NCI-H1105 (cell line): ENCODE data around the gene SPOCD1.
"Not testable (repeated sequence)": the region's sequence is repeated elsewhere in the genome, so short reads cannot be mapped to it uniquely, and the experiment has no call there.

Experiments
- DNase-seq: peaks from one replicate; lab custom pipeline; 2025; lab: John Stamatoyannopoulos, UW

The SPOCD1 gene

DNA sequence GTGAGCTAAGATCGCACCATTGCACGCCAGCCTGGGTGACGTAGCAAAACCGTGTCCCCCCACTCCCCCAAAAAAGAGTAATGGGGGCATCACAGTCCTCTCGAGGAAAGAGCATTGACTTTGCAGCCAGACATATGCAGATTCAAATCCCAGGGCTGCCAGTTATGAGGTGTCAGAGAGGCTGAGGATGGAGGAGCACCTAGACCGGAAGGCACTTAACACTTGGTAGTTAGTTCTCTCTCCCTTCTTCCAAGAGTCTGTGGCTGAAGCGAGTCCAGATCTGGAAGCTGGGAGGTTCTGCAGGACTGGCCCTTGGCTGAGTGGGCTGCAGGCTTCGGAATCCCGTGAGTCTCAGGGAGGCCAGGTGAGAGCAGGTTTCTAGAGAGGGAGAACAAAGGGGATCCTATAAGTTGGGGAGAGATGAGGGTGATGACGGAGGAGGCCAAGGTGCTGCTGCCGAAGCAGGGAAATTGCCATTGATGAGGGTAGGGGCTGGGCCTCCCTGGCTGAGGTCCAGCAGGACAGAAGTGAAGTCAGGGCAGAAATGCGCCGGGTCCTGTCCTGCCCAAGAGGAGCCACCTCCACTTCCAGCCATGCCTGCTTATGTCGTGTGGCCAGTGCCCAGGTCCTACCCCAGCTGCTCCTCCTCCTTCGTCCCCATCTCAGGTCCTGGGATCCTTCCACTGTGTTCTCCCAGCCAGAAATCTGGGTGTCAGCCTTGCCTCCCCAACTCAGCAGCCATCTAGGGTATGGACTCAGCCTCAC lies 13.3 kb upstream of the SPOCD1 start:
- no peak for DNase-seq

DNA sequence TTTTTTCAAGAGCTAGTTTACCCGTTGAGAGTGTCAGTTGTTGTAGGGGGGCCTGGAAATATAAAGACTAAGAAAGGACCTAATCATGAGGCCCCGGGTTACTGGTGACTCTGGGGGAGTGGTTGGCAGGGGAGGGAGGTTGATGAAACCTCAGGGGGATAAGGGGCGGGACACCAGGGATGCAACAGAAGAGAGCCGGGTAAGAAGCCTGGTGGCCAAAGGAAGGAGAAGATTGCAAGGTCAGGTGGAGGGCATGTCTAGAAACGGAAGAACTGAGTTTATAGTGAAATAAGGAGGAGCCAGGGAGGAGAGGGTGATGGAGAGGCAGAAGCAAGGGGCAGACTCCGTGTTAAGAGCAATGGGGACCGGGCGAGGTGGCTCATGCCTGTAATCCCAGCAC lies 12.5 kb upstream of the SPOCD1 start:
- DNase-seq: no peak

DNA sequence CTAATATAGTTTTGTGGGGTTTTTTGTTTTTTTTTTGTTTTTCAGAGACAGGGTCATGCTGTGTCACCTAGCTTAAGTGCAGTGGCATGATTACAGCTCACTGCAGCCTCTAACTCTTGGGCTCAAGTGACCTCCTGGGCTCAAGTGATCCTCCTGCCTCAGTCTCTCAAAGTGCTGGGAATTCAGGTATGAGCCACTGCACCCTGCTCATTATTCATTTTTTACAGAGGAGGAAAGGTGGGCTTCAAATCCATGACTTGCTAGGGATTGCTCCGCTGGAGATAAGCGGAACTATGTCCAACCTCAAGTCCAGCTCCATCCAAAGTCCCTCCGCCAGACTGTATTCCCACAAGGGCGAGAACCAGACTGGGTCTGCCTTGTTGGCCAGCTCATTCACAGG lies 8.0 kb upstream of the SPOCD1 start:
- no peak for DNase-seq

DNA sequence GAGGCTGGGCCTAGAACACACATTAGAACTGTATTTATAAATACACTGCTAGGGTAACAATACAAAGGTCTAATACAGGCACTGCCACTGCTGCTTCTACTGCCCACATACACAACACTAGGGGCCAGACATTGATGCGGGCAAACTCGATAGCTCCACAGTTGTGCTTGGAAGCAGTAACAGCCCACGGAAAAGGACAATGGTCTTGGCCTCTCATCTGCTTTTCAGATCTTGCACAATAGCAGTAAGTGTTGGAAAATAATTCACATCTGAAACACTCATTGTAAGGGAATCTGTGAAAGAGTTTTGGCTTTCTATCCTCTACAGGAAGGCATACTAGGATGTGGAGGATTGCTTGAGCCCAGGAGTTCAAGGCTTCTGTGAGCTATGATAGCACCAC lies 6.9 kb upstream of the SPOCD1 start:
- no peak for DNase-seq

DNA sequence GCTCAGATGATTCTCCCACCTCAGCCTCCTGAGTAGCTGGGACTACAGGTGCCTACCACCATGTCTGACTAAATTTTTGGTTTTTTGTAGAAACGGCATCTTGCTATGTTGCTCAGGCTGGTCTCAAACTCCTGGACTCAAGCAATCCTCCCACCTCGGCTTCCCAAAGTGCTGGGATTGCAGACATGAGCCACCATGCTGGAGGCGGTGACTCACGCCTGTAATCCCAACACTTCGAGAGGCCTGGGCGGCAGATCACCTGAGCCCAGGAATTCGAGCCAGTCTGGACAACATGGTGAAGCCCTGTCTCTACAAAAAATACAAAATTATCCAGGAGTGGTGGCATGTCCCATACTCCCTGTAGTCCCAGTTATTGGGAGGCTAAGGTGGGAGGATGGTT lies 4.4 kb upstream of the SPOCD1 start:
- not testable (repeated sequence) for DNase-seq

DNA sequence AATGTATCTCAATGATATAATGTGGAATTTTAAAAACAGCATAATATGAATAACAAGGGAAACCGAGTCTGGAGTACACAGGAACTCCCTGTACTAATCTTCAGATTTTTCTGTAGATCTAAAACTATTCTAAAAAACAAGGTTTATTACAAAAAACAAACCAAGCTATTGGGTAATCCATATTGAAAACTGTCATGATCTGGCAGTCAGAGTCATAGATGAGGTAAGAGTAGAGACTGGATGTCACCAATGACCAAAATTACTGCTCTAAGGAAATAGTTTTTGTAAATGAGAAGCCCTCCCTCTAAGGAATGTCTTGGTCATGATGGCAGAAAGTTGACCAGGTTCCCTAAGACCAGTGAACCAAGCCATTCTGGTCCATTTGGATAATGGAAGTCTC lies 2.4 kb upstream of the SPOCD1 start:
- DNase-seq: no peak

DNA sequence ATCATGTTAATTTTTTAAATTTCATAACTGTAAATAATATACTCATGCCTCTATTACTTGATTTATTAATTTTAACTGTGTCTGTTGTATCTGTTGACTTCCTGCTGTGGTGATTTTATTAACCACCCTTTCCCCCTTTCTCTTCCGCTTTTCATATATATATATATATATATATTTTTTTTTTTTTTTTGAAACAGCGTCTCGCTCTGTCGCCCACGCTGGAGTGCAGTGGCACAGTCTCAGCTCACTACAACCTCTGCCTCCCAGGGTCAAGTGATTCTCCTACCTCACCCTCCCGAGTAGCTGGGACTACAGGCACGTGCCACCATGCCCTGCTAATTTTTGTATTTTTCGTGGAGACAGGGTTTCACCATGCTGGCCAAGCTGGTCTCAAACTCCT lies 1.1 kb upstream of the SPOCD1 start:
- not testable (repeated sequence) for DNase-seq

DNA sequence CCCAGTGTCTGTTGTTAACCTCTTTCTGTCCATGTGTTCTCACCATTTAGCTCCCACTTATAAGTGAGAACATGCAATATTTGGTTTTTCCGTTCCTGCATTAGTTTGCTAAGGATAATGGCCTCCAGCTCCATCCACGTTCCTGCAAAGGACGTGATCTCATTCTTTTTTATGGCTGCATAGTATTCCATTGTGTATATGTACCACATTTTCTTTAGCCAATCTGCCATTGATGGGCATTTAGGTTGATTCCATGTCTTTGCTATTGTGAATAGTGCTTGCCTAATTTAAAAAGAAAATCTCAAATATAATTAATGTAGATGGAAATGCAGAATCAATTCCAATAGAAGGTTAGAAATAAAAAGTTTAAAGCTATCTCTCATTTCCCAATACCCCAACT lies 679 bp upstream of the SPOCD1 start:
- DNase-seq: not testable (repeated sequence)

DNA sequence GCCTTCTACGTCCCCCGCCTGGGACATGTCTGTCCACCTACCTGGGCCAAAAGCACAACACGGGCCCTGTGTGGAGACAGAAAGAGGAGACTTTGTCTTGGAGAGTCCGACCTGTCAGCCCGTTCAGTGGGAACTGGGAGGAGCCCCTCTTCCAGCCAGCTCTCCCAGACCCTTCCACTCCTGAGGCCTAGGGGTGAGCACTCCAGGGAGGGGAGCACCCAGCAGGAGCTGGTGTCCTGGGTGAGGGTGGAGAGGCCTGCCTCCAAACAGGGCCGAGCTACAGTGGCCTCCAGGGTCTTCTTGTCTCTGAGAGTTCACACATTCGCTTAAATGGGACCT lies 546 bp downstream of the SPOCD1 start:
- no peak for DNase-seq

DNA sequence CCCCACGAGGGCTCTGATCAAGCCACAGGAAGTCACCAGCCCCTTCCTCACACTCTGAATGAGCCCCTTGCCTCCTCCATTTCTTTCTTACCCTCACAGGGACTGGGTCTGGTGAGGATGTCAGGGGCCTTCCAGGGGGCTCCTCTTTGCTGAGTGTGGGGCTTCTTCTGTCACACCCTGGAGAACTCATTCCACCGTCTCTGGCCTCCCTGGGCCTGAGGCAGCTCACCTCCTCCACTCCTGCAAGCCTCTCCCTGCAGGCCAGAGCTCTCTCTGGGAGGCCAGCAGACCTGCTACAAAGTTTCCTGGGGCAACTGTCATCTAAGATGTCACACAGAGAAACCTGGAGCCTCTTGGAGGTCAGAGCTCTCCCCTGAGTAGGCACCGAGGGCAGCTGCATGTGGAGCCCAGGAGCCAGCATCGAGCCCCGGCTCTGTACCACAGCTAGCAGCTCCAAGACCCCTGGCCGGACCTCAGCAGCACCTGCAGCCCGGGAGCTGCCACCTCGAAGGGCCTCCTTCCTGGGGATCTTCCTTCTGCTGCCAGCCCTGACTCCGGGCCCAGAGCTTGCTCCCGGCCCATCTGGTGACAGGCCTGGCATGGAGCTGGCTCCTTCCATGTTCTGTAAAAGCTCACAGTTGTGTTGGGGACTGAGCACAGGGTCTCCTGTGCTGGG lies 1.1 kb downstream of the SPOCD1 start:
- no peak for DNase-seq

DNA sequence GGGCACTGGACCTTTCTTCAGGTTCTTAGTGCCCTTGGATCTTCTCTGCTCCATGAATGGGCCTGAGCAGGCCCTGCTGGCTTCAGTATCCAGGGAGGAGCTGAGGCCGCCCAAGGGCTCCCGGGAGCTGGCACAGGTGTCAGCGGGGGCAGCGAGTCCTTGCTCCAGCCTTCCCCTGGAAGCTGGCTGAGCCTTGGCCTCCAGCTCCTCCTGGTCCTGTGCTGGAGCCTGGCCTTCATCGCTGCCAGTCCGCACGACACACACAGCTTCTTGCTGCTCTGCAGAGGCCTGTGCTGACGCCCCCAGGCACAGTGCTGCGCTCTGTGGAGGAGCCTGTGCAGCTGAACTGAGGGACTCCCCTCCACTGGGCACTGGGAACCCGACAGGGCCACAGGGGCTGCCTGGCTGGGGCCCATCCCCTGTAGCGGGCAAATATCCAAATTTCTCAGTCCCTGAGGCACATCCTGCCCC lies 1.7 kb downstream of the SPOCD1 start:
- no peak for DNase-seq

DNA sequence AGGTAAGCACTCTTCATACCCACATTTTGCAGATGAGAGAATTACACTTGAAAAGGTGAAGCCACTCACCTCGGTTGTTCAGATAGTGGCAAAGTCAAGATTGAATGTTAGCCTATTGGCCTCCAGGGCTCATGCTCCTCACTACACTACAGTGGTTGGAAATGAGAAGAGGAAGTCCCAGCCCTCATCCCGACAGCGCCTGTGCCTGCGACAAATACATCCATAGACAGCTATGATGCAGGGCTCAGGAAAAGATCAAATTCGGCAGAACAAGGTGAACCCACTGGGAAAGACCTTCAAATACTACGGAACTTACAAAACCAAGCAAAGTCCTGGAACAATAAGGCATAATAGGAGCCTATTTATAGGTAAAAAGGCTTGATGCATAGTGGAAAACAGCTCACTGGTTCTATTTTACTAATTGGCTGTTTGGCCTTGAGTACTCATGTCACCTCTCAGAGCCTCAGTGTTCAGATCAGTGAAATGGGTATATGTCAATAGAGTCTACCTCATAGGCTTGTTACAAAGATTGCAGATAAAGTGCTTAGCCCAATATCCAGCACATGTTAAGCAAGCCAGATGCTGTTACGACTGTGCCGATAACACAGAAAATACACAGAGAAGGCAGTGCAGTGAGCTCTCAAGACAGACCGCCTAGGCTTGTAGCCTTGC lies 3.5 kb downstream of the SPOCD1 start:
- no peak for DNase-seq

DNA sequence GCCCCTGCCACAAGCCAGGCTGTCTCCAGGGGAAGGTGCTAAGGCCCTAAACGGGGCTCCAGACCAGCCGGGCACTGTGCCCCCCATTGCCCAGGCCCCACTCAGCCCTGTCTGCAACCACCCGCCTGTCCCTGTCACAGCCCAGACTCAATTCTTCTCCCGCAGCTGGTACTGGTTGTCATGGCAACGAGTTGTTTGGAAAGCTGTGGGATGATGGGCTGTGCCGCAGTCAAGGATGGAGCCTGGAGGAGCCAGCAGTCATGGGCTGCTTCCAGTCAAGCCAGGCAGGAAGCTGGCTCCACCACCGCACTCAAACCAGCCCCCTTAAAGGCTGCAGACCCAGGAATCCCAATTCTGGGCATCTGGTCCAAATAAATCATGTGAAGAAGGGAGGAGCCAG lies 4.2 kb downstream of the SPOCD1 start:
- DNase-seq: peak; percentile 88

DNA sequence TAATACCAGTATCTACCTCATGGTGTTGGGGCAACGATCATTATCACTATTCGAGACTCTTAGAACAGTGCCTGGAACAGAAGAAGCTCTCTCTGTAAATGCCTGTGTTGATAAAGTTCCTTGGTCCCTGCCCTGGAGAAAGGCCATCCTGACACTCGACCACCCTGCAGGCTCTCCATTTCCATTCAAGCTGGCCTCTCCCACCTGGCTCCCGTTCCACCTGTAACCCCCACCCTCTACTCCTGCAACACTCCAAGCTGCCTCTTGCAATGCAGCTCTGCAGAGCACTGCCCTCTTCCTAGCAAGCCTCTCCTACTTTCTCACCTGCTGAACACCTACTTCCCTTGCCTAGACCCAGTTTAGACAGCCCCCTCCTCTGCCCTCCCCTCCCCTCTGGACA lies 6.1 kb downstream of the SPOCD1 start:
- no peak for DNase-seq

DNA sequence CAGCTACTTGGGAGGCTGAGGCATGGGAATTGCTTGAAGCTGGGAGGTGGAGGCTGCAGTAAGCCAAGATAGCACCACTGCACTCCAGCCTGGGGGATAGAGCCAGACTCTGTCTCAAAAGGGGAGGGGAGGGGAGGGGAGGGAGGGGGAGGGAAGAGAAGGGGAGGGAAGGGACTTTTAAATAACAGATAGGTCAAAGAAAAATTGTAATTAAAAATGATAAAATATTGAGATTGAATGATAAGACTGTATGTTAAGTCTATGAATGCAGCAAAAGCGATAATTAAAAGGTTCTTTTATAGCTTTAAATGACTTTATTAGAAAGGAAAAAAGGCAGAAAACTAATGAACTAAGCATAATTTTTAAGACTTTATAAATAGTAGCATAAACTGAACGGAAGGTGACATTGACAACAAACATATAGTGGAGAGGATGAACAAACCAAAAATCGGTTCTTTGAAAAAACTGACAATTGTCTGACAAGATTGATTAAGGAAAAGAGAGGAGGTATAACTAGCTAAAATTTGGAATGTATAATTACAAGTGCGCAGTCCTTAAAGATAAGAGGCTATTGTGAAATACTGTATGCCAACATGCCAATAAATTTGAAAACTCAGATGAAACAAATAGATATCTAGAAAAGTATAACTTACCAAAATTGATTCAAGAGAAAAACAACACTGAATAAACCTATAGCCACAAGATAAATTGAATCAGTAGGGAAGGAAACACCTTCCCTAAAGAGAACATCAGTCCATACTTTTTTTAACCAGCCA lies 8.4 kb downstream of the SPOCD1 start:
- no peak for DNase-seq

DNA sequence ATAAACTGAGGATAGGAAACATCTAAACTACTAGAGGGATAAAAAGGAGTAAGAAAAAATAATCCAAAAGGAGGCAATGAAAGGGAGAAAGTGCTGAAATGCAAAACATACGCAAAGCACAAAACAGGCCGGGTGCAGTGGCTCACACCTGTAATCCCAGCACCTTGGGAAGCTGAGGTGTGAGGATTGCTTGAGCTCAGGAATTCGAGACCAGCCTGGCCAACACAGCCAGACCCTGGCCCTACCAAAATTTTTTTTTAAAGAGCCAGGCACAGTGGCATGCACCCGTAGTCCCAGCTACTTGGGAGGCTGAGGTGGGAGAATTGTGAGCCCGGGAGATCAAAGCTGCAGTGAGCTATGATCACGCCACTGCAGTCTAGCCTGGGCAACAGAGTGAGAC lies 10.5 kb downstream of the SPOCD1 start:
- no peak for DNase-seq

DNA sequence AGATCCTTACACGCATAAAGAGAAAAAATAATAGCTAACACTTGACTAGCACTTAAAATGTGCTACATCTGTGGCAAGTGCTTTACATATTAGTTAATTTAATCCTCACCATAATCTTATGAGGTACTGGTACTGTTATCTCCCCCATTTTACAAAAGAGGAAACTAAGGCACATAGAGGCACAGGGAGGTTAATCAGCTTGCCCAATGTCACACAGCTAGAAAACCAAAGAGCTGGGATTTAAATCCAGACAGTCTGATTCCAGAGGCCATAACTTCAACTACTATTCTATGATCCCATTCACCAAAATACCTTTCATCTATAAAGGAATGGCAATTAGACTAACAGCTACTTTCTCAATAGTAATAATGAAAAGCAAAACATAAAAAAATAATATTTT lies 11.7 kb downstream of the SPOCD1 start:
- no peak for DNase-seq

DNA sequence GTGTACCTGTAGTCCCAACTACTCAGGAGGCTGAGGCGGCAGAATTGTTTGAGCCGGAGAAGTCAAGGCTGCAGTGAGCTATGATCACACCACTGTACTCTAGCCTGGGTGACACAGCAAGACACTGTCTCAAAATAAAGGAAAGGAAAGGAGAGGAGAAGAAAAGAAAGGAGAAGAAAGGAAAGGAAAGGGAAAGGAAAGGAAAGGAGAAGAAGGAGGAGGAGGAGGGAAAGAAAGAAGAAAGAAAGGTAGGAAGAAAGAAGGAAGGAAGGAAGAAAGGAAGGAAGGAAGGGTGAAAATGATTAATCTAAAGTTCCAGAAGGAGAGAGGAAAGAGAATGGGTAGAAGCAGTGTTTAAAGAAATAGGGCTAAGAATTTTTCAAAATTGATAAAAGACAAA lies 12.2 kb downstream of the SPOCD1 start:
- DNase-seq: no peak

DNA sequence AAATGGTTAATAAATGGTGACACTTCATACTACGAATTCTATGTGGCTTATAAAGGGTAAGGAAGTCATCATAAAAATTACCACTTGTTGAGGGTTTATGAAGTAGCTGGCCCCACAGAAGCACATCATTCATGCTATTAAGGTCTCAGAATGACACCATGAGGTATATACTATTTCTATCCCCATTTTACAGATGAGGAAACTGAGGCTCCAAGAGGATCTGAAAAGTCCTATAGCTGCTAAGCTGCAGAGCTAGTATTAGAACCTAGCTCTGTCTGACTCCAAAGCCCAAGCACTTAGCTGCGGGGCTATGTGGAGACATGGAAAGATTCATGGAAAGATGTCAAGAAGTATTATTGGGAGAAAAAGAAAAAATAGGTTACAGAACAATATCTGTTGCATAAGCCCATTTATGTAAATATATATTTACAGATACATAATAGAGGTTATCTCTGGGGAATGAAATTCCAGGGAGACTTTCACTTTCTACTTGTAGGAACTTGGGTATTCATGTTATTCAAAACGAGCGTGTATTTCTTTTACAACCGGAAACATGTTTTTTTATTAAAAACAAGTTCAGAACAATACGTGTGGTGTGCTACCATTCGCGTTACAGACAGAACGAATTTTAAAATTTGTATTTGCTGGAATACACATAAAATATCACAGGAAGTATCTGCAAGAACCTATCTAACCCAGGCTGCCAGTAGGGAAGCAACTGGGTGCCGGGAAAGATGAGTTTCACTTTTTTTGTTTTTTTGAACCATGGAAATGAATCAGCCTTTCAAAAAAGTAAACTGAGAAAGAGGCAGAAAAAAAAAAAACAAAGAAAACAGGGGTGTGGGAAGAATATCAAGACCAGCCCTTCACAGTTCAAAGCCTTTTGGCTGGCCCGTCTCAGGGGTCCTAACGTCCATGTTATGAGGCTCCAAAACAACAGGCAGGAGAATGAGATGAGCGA lies 13.4 kb downstream of the SPOCD1 start:
- no peak for DNase-seq

DNA sequence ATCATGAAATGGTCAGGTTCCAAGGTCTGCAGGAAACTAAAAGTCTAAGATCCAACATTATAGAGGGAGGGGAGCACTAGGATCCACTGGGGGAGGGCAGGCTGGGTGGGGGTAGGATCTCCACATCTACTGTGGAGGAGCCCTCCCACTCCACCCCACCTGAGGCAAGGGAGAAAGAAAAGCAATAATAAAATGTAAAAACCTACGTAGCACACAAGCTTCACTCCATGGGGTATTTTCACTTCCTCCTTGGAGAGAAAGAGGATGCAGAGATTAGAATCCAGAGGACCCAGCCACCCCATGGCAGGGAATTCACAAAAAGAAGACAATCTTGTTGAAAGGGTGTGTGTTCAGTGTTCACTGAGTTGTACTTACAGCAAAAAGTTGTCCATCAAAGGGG lies 14.4 kb downstream of the SPOCD1 start:
- DNase-seq: no peak

DNA sequence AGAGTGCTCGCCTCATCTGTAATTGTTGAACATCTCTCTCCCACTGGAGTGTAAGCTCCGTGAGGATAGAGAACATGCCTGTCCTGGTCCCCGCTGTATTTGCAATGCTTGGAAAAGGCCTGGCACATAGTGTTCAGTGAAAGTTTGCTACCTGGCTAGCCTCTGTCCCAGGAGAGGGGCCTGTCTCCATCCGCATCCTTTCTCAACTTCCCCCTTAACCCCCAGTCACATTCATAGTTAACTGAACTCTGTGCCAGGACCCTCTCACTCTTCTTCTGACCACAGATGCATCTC lies 15.2 kb downstream of the SPOCD1 start:
- DNase-seq: no peak
